Natural killer cell (primary cell): ENCODE results near the gene NCOA3. TPM values are rescaled to one million over a fixed set of nuclear protein-coding genes. Genes with fewer than 3 reads are reported as not detected.
"Not testable (repeated sequence)": the region's sequence is repeated elsewhere in the genome, so short reads cannot be mapped to it uniquely, and the experiment has no call there.

ENCODE experiments used
- ATAC-seq, 3 donors: fragments of 150-1000 bp in 2 of 3; fragments of 200-7000 bp in 1 of 3; cut with Tn5 transposase; 1 replicate in 1 of 3; 2 replicates in 2 of 3; pipeline ENCODE4 v1.10.0; 2021; ENCODE audit warnings: mild to moderate bottlenecking in 2 of 3, moderate library complexity in 2 of 3
- DNase-seq, 2 donors: peaks; one replicate each; pipeline versions ENCODE4 v3.0.0 to v3.0.0-alpha.2; 2013 to 2021; ENCODE audit warnings: mixed read lengths in 1 of 2
- H3K27ac ChIP-seq: one replicate; pipeline ENCODE4 v1.5.1; 2013; ENCODE audit warnings: mild to moderate bottlenecking, low read length
- H3K27me3 ChIP-seq: one replicate; pipeline ENCODE4 v1.6.1; 2013; ENCODE audit warnings: low read length; ENCODE audit not compliant: control insufficient read depth, insufficient read depth
- H3K36me3 ChIP-seq: one replicate; pipeline ENCODE4 v1.6.1; 2013; ENCODE audit warnings: low read length; ENCODE audit not compliant: control insufficient read depth, insufficient read depth
- H3K4me1 ChIP-seq: one replicate; pipeline ENCODE4 v1.6.1; 2013; ENCODE audit warnings: low read length; ENCODE audit not compliant: control insufficient read depth, insufficient read depth
- H3K4me3 ChIP-seq: one replicate; pipeline ENCODE4 v1.5.1; 2013; ENCODE audit warnings: low read length
- H3K9me3 ChIP-seq: one replicate; pipeline ENCODE4 v1.6.1; 2013; ENCODE audit warnings: low read length; ENCODE audit not compliant: control insufficient read depth, insufficient read depth
- H3K27ac Mint-ChIP-seq, 2 donors: one replicate each; pipeline ENCODE4 v1.8.0; 2022; ENCODE audit warnings: mild to moderate bottlenecking in 2 of 2, mixed read lengths in 2 of 2, moderate library complexity in 1 of 2
- H3K27me3 Mint-ChIP-seq, 2 donors: one replicate each; pipeline ENCODE4 v1.8.0; 2022; ENCODE audit warnings: low read depth in 2 of 2, mixed read lengths in 2 of 2
- H3K36me3 Mint-ChIP-seq: one replicate; pipeline ENCODE4 v1.8.0; 2022; ENCODE audit warnings: mixed read lengths
- H3K4me1 Mint-ChIP-seq, 2 donors: one replicate each; pipeline ENCODE4 v1.8.0; 2022; ENCODE audit warnings: mixed read lengths in 2 of 2
- H3K4me3 Mint-ChIP-seq: one replicate; pipeline ENCODE4 v1.8.0; 2022; ENCODE audit warnings: mild to moderate bottlenecking, moderate library complexity, mixed read lengths
- H3K9me3 Mint-ChIP-seq, 2 donors: one replicate each; pipeline ENCODE4 v1.8.0; 2022; ENCODE audit warnings: mixed read lengths in 2 of 2
- CTCF ChIP-seq: fragments of 200-600 bp; IDR thresholded peaks from one replicate; pipeline ENCODE4 v1.8.0; 2022; ENCODE audit warnings: antibody characterized with exemption
- WGBS: methylation state at CpG from one replicate; pipeline ENCODE4 v1.1.7; 2013; ENCODE audit warnings: missing lambda C conversion rate; ENCODE audit not compliant: insufficient coverage; 5-methylcytosine and 5-hydroxymethylcytosine counted together
- intact Hi-C: fragments of 100-400 bp; cut with micrococcal nuclease; formaldehyde crosslinking; loops from one replicate; pipeline ENCODE4 v1.14.2; 2022
- total RNA-seq, 4 donors: library from RNA; stranded (reverse); fragments of 120-200 nt in 1 of 4; gene quantifications; one replicate each; pipeline versions ENCODE4 v1.2.3 to v1.2.4, GENCODE V29; 2013 to 2022

Gene NCOA3
- total RNA-seq, 3 donors from 2014 or later (not counting 1 experiment from before 2014, with no cell fraction given) = 44.3 to 63.3 (median 57.8) TPM

GRCh38 chr20:47506335-47506734, 4.6 kb downstream of the NCOA3 start:
- Mint-ChIP-seq H3K36me3 (no peaks in the 10 kb centered on the region), H3K27ac (peak overlapping the region in 1 of 2 donors; percentile 23), H3K9me3 (no peaks in the 10 kb centered on the region), H3K27me3 (no peaks in the 10 kb centered on the region), H3K4me1 (peaks cover 61 to 62% of the 10 kb centered on the region in 2 donors), H3K4me3 (no peak overlapping the region)
- DNase-seq (no peak), ATAC-seq (no peak)
- H3K27ac ChIP-seq = no peak overlapping the region
- no peaks in the 10 kb centered on the region for H3K27me3 ChIP-seq
- peaks cover 2% of the 10 kb centered on the region for H3K36me3 ChIP-seq
- no peaks in the 10 kb centered on the region for H3K9me3 ChIP-seq
- H3K4me1 ChIP-seq = peaks cover 19% of the 10 kb centered on the region
- no peak for TF ChIP-seq CTCF
- H3K4me3 ChIP-seq = no peak overlapping the region
- 75% methylated on average over 2 of the region's 2 CpGs for WGBS
- intact Hi-C loops = loop anchor here (10.0 kb wide), 1 partner anchor 152 kb away; the partner anchor contains the start of gene ZMYND8

- Histone ChIP-seq H3K4me1 (peaks cover 17% of the 10 kb centered on the region), H3K4me3 (no peak overlapping the region), H3K27ac (no peak overlapping the region), H3K36me3 (peaks cover 2% of the 10 kb centered on the region), H3K27me3 (no peaks in the 10 kb centered on the region), H3K9me3 (no peaks in the 10 kb centered on the region)
- Mint-ChIP-seq H3K27ac (peak overlapping the region in 1 of 2 donors; percentile 23), H3K4me3 (no peak overlapping the region), H3K9me3 (no peaks in the 10 kb centered on the region), H3K36me3 (no peaks in the 10 kb centered on the region), H3K4me1 (peaks cover 57 to 60% of the 10 kb centered on the region in 2 donors), H3K27me3 (no peaks in the 10 kb centered on the region)
- ATAC-seq (no peak), DNase-seq (no peak)
- intact Hi-C loops = loop anchor here (10.0 kb wide), 1 partner anchor 152 kb away; the partner anchor contains the start of gene ZMYND8
- TF ChIP-seq CTCF = no peak
- WGBS = 100% methylated on average over 1 of the region's 2 CpGs
Measured at GRCh38 chr20:47506850-47507249, 5.2 kb downstream of the NCOA3 start.

- not testable (repeated sequence) for H3K36me3 ChIP-seq, H3K9me3 Mint-ChIP-seq, H3K9me3 ChIP-seq, H3K27ac ChIP-seq, H3K4me3 Mint-ChIP-seq, H3K27me3 ChIP-seq, H3K36me3 Mint-ChIP-seq, H3K4me3 ChIP-seq, H3K27me3 Mint-ChIP-seq
- DNase-seq (peak in 1 of 2 donors; percentile 53), ATAC-seq (peak in 2 of 3 donors; percentile 59 to 61)
- H3K27ac Mint-ChIP-seq = peak overlapping the region in 1 of 2 donors; percentile 23
- H3K4me1 Mint-ChIP-seq = peaks cover 55 to 57% of the 10 kb centered on the region in 2 donors
- H3K4me1 ChIP-seq = peaks cover 17% of the 10 kb centered on the region
- intact Hi-C loops = loop anchor here (10.0 kb wide), 1 partner anchor 153 kb away; the partner anchor contains the start of gene ZMYND8
- 94% methylated on average over 4 of the region's 9 CpGs for WGBS
Measured at GRCh38 chr20:47507275-47507981, 5.7 kb downstream of the NCOA3 start.

- no peaks in the 10 kb centered on the region for H3K9me3 ChIP-seq
- intact Hi-C loops = loop anchor here (10.0 kb wide), 1 partner anchor 153 kb away; the partner anchor contains the start of gene ZMYND8
- H3K36me3 ChIP-seq = peaks cover 2% of the 10 kb centered on the region
- ATAC-seq (peak in 1 of 3 donors; percentile 41), DNase-seq (peak in 1 of 2 donors; percentile 36)
- no peak overlapping the region for H3K4me3 Mint-ChIP-seq
- H3K27ac ChIP-seq = no peak overlapping the region
- H3K36me3 Mint-ChIP-seq = no peaks in the 10 kb centered on the region
- H3K4me1 ChIP-seq = peaks cover 20% of the 10 kb centered on the region
- H3K27me3 ChIP-seq = no peaks in the 10 kb centered on the region
- no peaks in the 10 kb centered on the region for H3K27me3 Mint-ChIP-seq
- H3K4me1 Mint-ChIP-seq = peaks cover 47 to 52% of the 10 kb centered on the region in 2 donors
- TF ChIP-seq CTCF = no peak
- H3K4me3 ChIP-seq = no peak overlapping the region
- H3K9me3 Mint-ChIP-seq = no peaks in the 10 kb centered on the region
- peak overlapping the region; percentile 56 for H3K27ac Mint-ChIP-seq
Measured at GRCh38 chr20:47508278-47508677, 6.6 kb downstream of the NCOA3 start.
